Endothelial cell of umbilical vein (primary cell): Measurements from ENCODE around the gene SOCS7. TPM values are rescaled to one million over a fixed set of nuclear protein-coding genes. Genes with fewer than 3 reads are reported as not detected.

ENCODE experiments used
- BruUV-seq: library from RNA; stranded (reverse); fragments of 400-500 nt; replicated peaks from 2 replicates; lab custom pipeline; 2021; lab: Mats Ljungman, UMichigan
- CTCF ChIA-PET: fragments of 300-600, 350-600 bp; sonication (Branson Sonifier 250); formaldehyde crosslinking; loops from one replicate; lab custom pipeline; 2021; ENCODE audit warnings: antibody characterized with exemption, inconsistent platforms; lab: Charles Lee
- POLR2A ChIA-PET: fragments of 300-600, 350-600 bp; sonication (Branson Sonifier 250); formaldehyde crosslinking; loops from one replicate; lab custom pipeline; 2021; ENCODE audit warnings: antibody characterized with exemption, inconsistent platforms; lab: Charles Lee
- DNase-seq: peaks from one replicate; pipeline ENCODE4 v3.0.0-alpha.2; 2011; ENCODE audit warnings: low read depth, low spot score
- FAIRE-seq: peaks from 2 replicates; lab custom pipeline; 2011; peaks lifted over from hg19 to GRCh38; lab: Jason Lieb, UNC
- H2AFZ ChIP-seq: 2 replicates; pipeline ENCODE4 v1.6.0; 2012; ENCODE audit warnings: low read depth, low read length, control low read depth, inconsistent platforms
- H3K27ac ChIP-seq: 2 replicates; pipeline ENCODE4 v1.5.1; 2011; ENCODE audit warnings: low read depth, mild to moderate bottlenecking, control low read depth, low read length, moderate library complexity; ENCODE audit not compliant: insufficient read depth
- H3K27me3 ChIP-seq, 2 experiments: 2 replicates each; pipeline versions ENCODE4 v1.6.0 to v1.6.1; 2011; ENCODE audit warnings: low read length in 2 of 2, mixed read lengths in 1 of 2; ENCODE audit not compliant: control insufficient read depth in 2 of 2, insufficient read depth in 2 of 2
- H3K36me3 ChIP-seq, 2 experiments: 2 replicates in 1 of 2; 3 replicates in 1 of 2; pipeline ENCODE4 v1.5.1; 2011; ENCODE audit warnings: low read length in 2 of 2, mild to moderate bottlenecking in 1 of 2, moderate library complexity in 1 of 2; ENCODE audit not compliant: control insufficient read depth in 2 of 2, insufficient read depth in 2 of 2; ENCODE audit errors: extremely low read depth in 1 of 2
- H3K4me1 ChIP-seq: 3 replicates; pipeline ENCODE4 v1.5.1; 2011; ENCODE audit warnings: mild to moderate bottlenecking, low read length; ENCODE audit not compliant: control insufficient read depth, insufficient read depth; ENCODE audit errors: extremely low read depth
- H3K4me2 ChIP-seq: 2 replicates; pipeline ENCODE4 v1.6.1; 2011; ENCODE audit warnings: low read length, control low read depth, mixed read lengths; ENCODE audit not compliant: insufficient read depth
- H3K4me3 ChIP-seq, 3 experiments: fragments of 200-600 bp in 1 of 3; sonication (generic), shearing (Covaris generic) in 1 of 3; replicated peaks in 1 of 3; 2 replicates each; pipeline ENCODE4 v1.5.1; 2011 to 2016; ENCODE audit warnings: control low read depth in 3 of 3, low read length in 3 of 3, mild to moderate bottlenecking in 2 of 3, inconsistent platforms in 1 of 3, low read depth in 1 of 3, moderate library complexity in 1 of 3; ENCODE audit not compliant: insufficient read depth in 1 of 3
- H3K79me2 ChIP-seq: 2 replicates; pipeline ENCODE4 v1.6.0; 2012; ENCODE audit warnings: low read length, inconsistent platforms; ENCODE audit not compliant: control insufficient read depth, insufficient read depth
- H3K9ac ChIP-seq: replicated peaks from 2 replicates; pipeline ENCODE3; 2011; ENCODE audit warnings: low read length, control low read depth; ENCODE audit not compliant: insufficient read depth; ENCODE audit errors: extremely low read depth
- H3K9me1 ChIP-seq: replicated peaks from 3 replicates; pipeline ENCODE4 v1.6.0; 2011; ENCODE audit warnings: mild to moderate bottlenecking, low read length; ENCODE audit not compliant: control insufficient read depth, insufficient read depth; ENCODE audit errors: extremely low read depth
- H3K9me3 ChIP-seq: replicated peaks from 2 replicates; pipeline ENCODE4 v1.5.1; 2012; ENCODE audit warnings: low read length, inconsistent platforms; ENCODE audit not compliant: control insufficient read depth, insufficient read depth
- H4K20me1 ChIP-seq: replicated peaks from 2 replicates; pipeline ENCODE3; 2011; ENCODE audit warnings: mild to moderate bottlenecking, low read length; ENCODE audit not compliant: control insufficient read depth, insufficient read depth; ENCODE audit errors: extremely low read depth
- CTCF ChIP-seq, 2 donors: IDR thresholded peaks; 1 replicate in 1 of 2; 2 replicates in 1 of 2; pipeline ENCODE4 v1.5.1; 2011; ENCODE audit warnings: low read length in 2 of 2, mild to moderate bottlenecking in 2 of 2, moderate library complexity in 2 of 2, control low read depth in 1 of 2, inconsistent platforms in 1 of 2, low read depth in 1 of 2; ENCODE audit not compliant: insufficient read depth in 1 of 2; ENCODE audit errors: extremely low read depth in 1 of 2
- EZH2 ChIP-seq: IDR thresholded peaks from 2 replicates; pipeline ENCODE4 v1.6.1; 2012; ENCODE audit warnings: borderline replicate concordance, low read depth, mild to moderate bottlenecking, moderate library complexity, low read length, inconsistent platforms; ENCODE audit not compliant: severe bottlenecking
- FOS ChIP-seq: IDR thresholded peaks from 2 replicates; pipeline ENCODE4 v1.6.1; 2011; ENCODE audit warnings: mild to moderate bottlenecking, low read length, moderate library complexity, borderline replicate concordance; ENCODE audit not compliant: insufficient read depth
- GATA2 ChIP-seq: IDR thresholded peaks from 2 replicates; pipeline ENCODE4 v1.7.0; 2011; ENCODE audit warnings: low read depth, mild to moderate bottlenecking, moderate library complexity, mixed read lengths, low read length; ENCODE audit not compliant: insufficient read length, insufficient read depth
- JUN ChIP-seq: IDR thresholded peaks from 2 replicates; pipeline ENCODE4 v1.6.1; 2011; ENCODE audit warnings: borderline replicate concordance, low read depth; ENCODE audit not compliant: insufficient read length, insufficient read depth
- MYC ChIP-seq: IDR thresholded peaks from one replicate; pipeline ENCODE4 v1.6.1; 2011; ENCODE audit warnings: mild to moderate bottlenecking, low read depth, low read length
- POLR2A ChIP-seq: IDR thresholded peaks from 2 replicates; pipeline ENCODE4 v1.6.1; 2012; ENCODE audit warnings: low read depth, mild to moderate bottlenecking, control low read depth, low read length
- POLR2AphosphoS5 ChIP-seq: IDR thresholded peaks from 2 replicates; pipeline ENCODE4 v1.6.1; 2012; ENCODE audit warnings: low read depth, mild to moderate bottlenecking, control low read depth, low read length, moderate library complexity; ENCODE audit not compliant: insufficient read depth
- dilution Hi-C: fragments of 300-500 bp; cut with MboI; formaldehyde crosslinking; loops from one replicate; pipeline ENCODE4 v1.15.0; 2019; ENCODE audit warnings: low sequenced_read_pairs; ENCODE audit not compliant: extremely low pct_ligation_motif_present
- intact Hi-C: fragments of 100-400 bp; cut with micrococcal nuclease; formaldehyde crosslinking; loops from one replicate; pipeline ENCODE4 v1.10.0; 2022
- polyA plus RNA-seq, 4 experiments: library from polyadenylated mRNA; depleted of rRNA in 3 of 4; stranded (reverse) in 3 of 4; unstranded in 1 of 4; fragments of >200 nt; gene quantifications; 2 replicates each; pipeline versions ENCODE4 v1.2.1 to v1.2.3, GENCODE V29; 2011 to 2012; ENCODE audit warnings: missing spikeins in 1 of 4
- total RNA-seq: library from RNA; stranded (reverse); gene quantifications from 2 replicates; pipeline ENCODE4 v1.2.3, GENCODE V29; 2021
- TF ChIP-seq, protein P1 (sequence below): IDR thresholded peaks from 2 replicates; pipeline ENCODE4 v1.6.1; 2011; ENCODE audit not compliant: insufficient read depth, insufficient read length

The SOCS7 gene
- total and polyA plus RNA-seq, 2 donors (not counting 3 experiments of a cell fraction or from before 2014, with no cell fraction given): 5.9 to 10.4 TPM

- Histone ChIP-seq H2AFZ (no peak overlapping the region), H3K36me3 (no peaks in the 10 kb centered on the region)
- CTCF ChIA-PET: interaction anchor here (0.6 to 3.0 kb wide), 14 partner anchors 8 to 102 kb away, joined by 3 to 20 read pairs (median 5); partner anchors contain the start of gene ARHGAP23
Observed at GRCh38 chr17:38451030-38451839, 99.6 kb downstream of the SOCS7 start.

More at GRCh38 chr17:38451030-38451839, 99.6 kb downstream of the SOCS7 start:
- Histone ChIP-seq H3K27me3 (no peaks in the 10 kb centered on the region), H4K20me1 (no peaks in the 10 kb centered on the region), H3K9ac (peak overlapping the region; percentile 83), H3K9me1 (no peaks in the 10 kb centered on the region), H3K27ac (peak overlapping the region; percentile 94), H3K4me2 (peak overlapping the region; percentile 68), H3K79me2 (peaks cover 75% of the 10 kb centered on the region), H3K4me3 (peak overlapping the region in 2 of 3 experiments; percentile 21 to 39), H3K4me1 (peaks cover 72% of the 10 kb centered on the region), H3K9me3 (no peaks in the 10 kb centered on the region)
- DNase-seq (peak; percentile 81), FAIRE-seq (no peak)
- TSS peak; percentile 80 for BruUV-seq
- TF ChIP-seq JUN: no peak
- no peak for TF ChIP-seq CTCF (IDR thresholded peaks at IDR 0.05; ENCODE audit: extremely low read depth in 1 of 2, insufficient read depth in 1 of 2, low read depth in 1 of 2, low read length in 2 of 2)
- TF ChIP-seq MYC: no peak
- peak; percentile 93 for TF ChIP-seq POLR2AphosphoS5
- no peak for TF ChIP-seq EZH2
- TF ChIP-seq GATA2: no peak
- peak; percentile 55 for TF ChIP-seq POLR2A
- TF ChIP-seq FOS: no peak
- TF ChIP-seq, protein P1, sequence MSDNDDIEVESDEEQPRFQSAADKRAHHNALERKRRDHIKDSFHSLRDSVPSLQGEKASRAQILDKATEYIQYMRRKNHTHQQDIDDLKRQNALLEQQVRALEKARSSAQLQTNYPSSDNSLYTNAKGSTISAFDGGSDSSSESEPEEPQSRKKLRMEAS: no peak
- POLR2A ChIA-PET: interaction anchor here (0.7 to 1.9 kb wide), 4 partner anchors 13 to 1501 kb away, joined by 3 to 11 read pairs (median 3); no protein-coding TSS in a partner anchor
- intact Hi-C loops: loop anchor here (1.0 kb wide), 2 partner anchors 20 to 26 kb away; no protein-coding TSS in a partner anchor
- dilution Hi-C loops: no loop called here
